Measurements from ENCODE around the gene COL23A1. TPM values are rescaled to one million over a fixed set of nuclear protein-coding genes. Genes with fewer than 3 reads are reported as not detected.

Gene COL23A1
- total and polyA plus RNA-seq, 2 of the 8 experiments (the other 6 are each of a cell fraction or from before 2014, with no cell fraction given) = 3.1 to 4.7 TPM

DNA sequence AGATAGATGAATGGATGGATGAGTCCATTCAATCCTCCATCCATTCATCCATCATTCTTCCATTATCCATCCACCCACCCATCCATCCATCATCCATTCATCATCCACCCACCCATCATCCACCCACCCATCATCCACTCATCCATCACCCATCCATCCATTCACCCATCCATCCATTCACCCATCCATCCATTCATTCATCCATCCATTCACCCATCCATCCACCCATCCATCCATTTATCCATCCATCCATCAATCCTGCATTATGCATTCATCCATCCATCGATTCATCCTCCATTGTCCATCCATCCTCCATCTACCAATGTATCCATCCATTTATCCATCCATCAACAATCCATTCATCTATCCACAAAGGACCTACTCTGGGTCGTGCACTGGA, 344.8 kb downstream of the COL23A1 start:
- Histone ChIP-seq H4K20me1 (replicated peaks in 1 of 2; ENCODE audit: control insufficient read depth in 1 of 2, insufficient read depth in 2 of 2, low read length in 2 of 2) (peaks cover 0 to 2% of the 10 kb centered on the region in 2 experiments), H3K4me1 (replicated peaks in 1 of 4; ENCODE audit: control insufficient read depth in 3 of 4, insufficient read depth in 4 of 4, low read length in 3 of 4) (peaks cover 0 to 3% (median under 1%) of the 10 kb centered on the region in 4 experiments; a peak in 4 of 7 replicates), H2BK15ac (ENCODE audit: low read length) (no peak overlapping the region), H3K27me3 (replicated peaks in 1 of 4; ENCODE audit: control insufficient read depth in 3 of 4, extremely low read depth in 1 of 4, insufficient read depth in 3 of 4, low read length in 3 of 4) (no peaks in the 10 kb centered on the region; a peak in 1 of 7 replicates), H3K18ac (ENCODE audit: extremely low read depth, low read length) (no peak overlapping the region), H3K23ac (ENCODE audit: insufficient read length) (no peak overlapping the region), H4K5ac (ENCODE audit: insufficient read length, low read depth, low read length) (no peak overlapping the region), H3K4ac (replicated peaks; ENCODE audit: insufficient read length, low read depth, low read length) (no peak overlapping the region), H2BK120ac (replicated peaks; ENCODE audit: low read depth, low read length) (no peak overlapping the region), H2BK12ac (ENCODE audit: low read depth, low read length) (no peak overlapping the region; the same call in 1 of the 2 replicates), H2AK5ac (ENCODE audit: low read depth, low read length) (no peak overlapping the region), H3K36me3 (ENCODE audit: control insufficient read depth in 2 of 4, insufficient read depth in 4 of 4, low read length in 3 of 4) (no peaks in the 10 kb centered on the region), H3K4me2 (ENCODE audit: insufficient read depth in 1 of 2, low read depth in 2 of 2, low read length in 2 of 2) (no peak overlapping the region), H3K23me2 (ENCODE audit: low read depth, low read length) (peaks cover 11% of the 10 kb centered on the region; the same call in 1 of the 2 replicates), H3K27ac (ENCODE audit: low read depth, low read length) (no peak overlapping the region), H3K79me1 (ENCODE audit: low read depth, low read length) (no peaks in the 10 kb centered on the region), H3K79me2 (ENCODE audit: control insufficient read depth in 1 of 2, insufficient read depth in 2 of 2, low read length in 2 of 2) (no peaks in the 10 kb centered on the region), H2BK20ac (ENCODE audit: low read length) (no peak overlapping the region), H3K9me3 (ENCODE audit: insufficient read depth in 2 of 2, low read depth in 1 of 2, low read length in 1 of 2) (no peaks in the 10 kb centered on the region), H3K14ac (ENCODE audit: insufficient read length) (no peak overlapping the region), H3K56ac (replicated peaks; ENCODE audit: insufficient read length, low read depth, low read length) (peak overlapping the region; percentile 77), H4K8ac (ENCODE audit: extremely low read depth, insufficient read depth, low read length) (no peak overlapping the region), H2AFZ (ENCODE audit: low read length) (no peak overlapping the region), H3K9ac (replicated peaks in 1 of 4; ENCODE audit: extremely low read depth in 1 of 4, low read depth in 3 of 4, low read length in 3 of 4) (no peak overlapping the region), H2BK5ac (ENCODE audit: low read depth, low read length) (no peak overlapping the region), H4K91ac (replicated peaks; ENCODE audit: insufficient read length, low read length) (no peak overlapping the region), H3K4me3 (ENCODE audit: extremely low read depth in 1 of 4, insufficient read depth in 2 of 4, low read depth in 3 of 4, low read length in 4 of 4) (no peak overlapping the region)
- ChIA-PET POLR2A (ENCODE audit: partially characterized antibody) (no interaction called here), CTCF (ENCODE audit: partially characterized antibody) (no interaction called here)
- FAIRE-seq (no peak), DNase-seq (ENCODE audit: low read depth in 1 of 2, low spot score in 2 of 2) (no peak)
- WGBS, 2 experiments (ENCODE audit: extremely low coverage in 1 of 2, insufficient coverage in 1 of 2, insufficient read length in 1 of 2, insufficient replicate concordance in 2 of 2, low coverage in 1 of 2, low lambda C conversion rate in 2 of 2, missing lambda C conversion rate in 1 of 2) = 85% methylated on average over 2 of the region's 2 CpGs; no CpG with 5 or more reads in 1 of the 2 experiments
- TF ChIP-seq EGR1 (IDR thresholded peaks at IDR 0.05; ENCODE audit: borderline replicate concordance, low read depth, low read length) (no peak), TCF12 (IDR thresholded peaks at IDR 0.05; ENCODE audit: low read depth, low read length) (no peak), SP2 (IDR thresholded peaks at IDR 0.05; ENCODE audit: low read length) (no peak), NRF1 (IDR thresholded peaks at IDR 0.05; ENCODE audit: low read depth, low read length) (no peak), HDAC2 (IDR thresholded peaks at IDR 0.05; ENCODE audit: borderline replicate concordance in 1 of 2, low read depth in 2 of 2, low read length in 2 of 2) (no peak), CEBPB (IDR thresholded peaks at IDR 0.05; ENCODE audit: low read depth, low read length) (no peak), ZNF274 (IDR thresholded peaks at IDR 0.05; ENCODE audit: borderline replicate concordance, extremely low read depth, low read length) (no peak), PHF8 (conservative IDR thresholded peaks at IDR 0.05; ENCODE audit: low read depth, low read length) (no peak), ASH2L (IDR thresholded peaks at IDR 0.05; ENCODE audit: low read length) (no peak), RXRA (IDR thresholded peaks at IDR 0.05; ENCODE audit: insufficient read depth, low read depth, low read length) (no peak), CHD1 (IDR thresholded peaks at IDR 0.05; ENCODE audit: low read depth, low read length) (no peak), CBX8 (IDR thresholded peaks at IDR 0.05; ENCODE audit: borderline replicate concordance, low read depth, low read length) (no peak), CHD2 (IDR thresholded peaks at IDR 0.05; ENCODE audit: low read length) (no peak)
- TF ChIP-seq, protein P1, sequence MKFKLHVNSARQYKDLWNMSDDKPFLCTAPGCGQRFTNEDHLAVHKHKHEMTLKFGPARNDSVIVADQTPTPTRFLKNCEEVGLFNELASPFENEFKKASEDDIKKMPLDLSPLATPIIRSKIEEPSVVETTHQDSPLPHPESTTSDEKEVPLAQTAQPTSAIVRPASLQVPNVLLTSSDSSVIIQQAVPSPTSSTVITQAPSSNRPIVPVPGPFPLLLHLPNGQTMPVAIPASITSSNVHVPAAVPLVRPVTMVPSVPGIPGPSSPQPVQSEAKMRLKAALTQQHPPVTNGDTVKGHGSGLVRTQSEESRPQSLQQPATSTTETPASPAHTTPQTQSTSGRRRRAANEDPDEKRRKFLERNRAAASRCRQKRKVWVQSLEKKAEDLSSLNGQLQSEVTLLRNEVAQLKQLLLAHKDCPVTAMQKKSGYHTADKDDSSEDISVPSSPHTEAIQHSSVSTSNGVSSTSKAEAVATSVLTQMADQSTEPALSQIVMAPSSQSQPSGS (IDR thresholded peaks at IDR 0.05; ENCODE audit: low read length) = no peak

Data from H1 (cell line).